NCI-H748 treated with DMSO at 0.1 percent for 48 hours (cell line): ENCODE results near the gene THBD.

Experiments
- DNase-seq: peaks from one replicate; lab custom pipeline; 2025; lab: John Stamatoyannopoulos, UW

The THBD gene

GRCh38 chr20:23010096-23010495, 39.4 kb downstream of the THBD start:
- DNase-seq: no peak

- DNase-seq: no peak
Measured at GRCh38 chr20:23009636-23010035, 39.8 kb downstream of the THBD start.

GRCh38 chr20:23008667-23009066, 40.8 kb downstream of the THBD start:
- no peak for DNase-seq

- DNase-seq: no peak
Measured at GRCh38 chr20:23007886-23008655, 41.4 kb downstream of the THBD start.

GRCh38 chr20:23007462-23007861, 42.0 kb downstream of the THBD start:
- DNase-seq: no peak

- no peak for DNase-seq
Measured at GRCh38 chr20:23005776-23006175, 43.7 kb downstream of the THBD start.

GRCh38 chr20:23003881-23004460, 45.5 kb downstream of the THBD start:
- DNase-seq: no peak

GRCh38 chr20:23003077-23003635, 46.3 kb downstream of the THBD start:
- no peak for DNase-seq

- DNase-seq: no peak
Measured at GRCh38 chr20:23002276-23002675, 47.2 kb downstream of the THBD start.

GRCh38 chr20:23000232-23000947, 49.1 kb downstream of the THBD start:
- DNase-seq: no peak

- DNase-seq: no peak
Measured at GRCh38 chr20:22999756-23000155, 49.7 kb downstream of the THBD start.

GRCh38 chr20:22998476-22998875, 51.0 kb downstream of the THBD start:
- no peak for DNase-seq

- no peak for DNase-seq
Measured at GRCh38 chr20:22995923-22996322, 53.5 kb downstream of the THBD start.
